ENCODE data around the gene DUSP2.

- TF ChIP-seq BHLHE40 (IDR thresholded peaks at IDR 0.05; ENCODE audit: borderline replicate concordance) (no peak), ARNT (IDR thresholded peaks at IDR 0.05) (no peak), FOXA1 (IDR thresholded peaks at IDR 0.05) (no peak), FOXK2 (IDR thresholded peaks at IDR 0.05) (no peak), L3MBTL2 (conservative IDR thresholded peaks at IDR 0.05) (no peak), SP1 (IDR thresholded peaks at IDR 0.05) (no peak), ELF4 (IDR thresholded peaks at IDR 0.05) (no peak), ZNF384 (IDR thresholded peaks at IDR 0.05) (no peak), FOXM1 (IDR thresholded peaks at IDR 0.05; ENCODE audit: borderline replicate concordance) (no peak), TARDBP (IDR thresholded peaks at IDR 0.05) (no peak), SUZ12 (IDR thresholded peaks at IDR 0.05) (no peak), NFRKB (IDR thresholded peaks at IDR 0.05) (no peak), CTBP1 (IDR thresholded peaks at IDR 0.05; ENCODE audit: borderline replicate concordance) (no peak)
- TF ChIP-seq, protein P1, sequence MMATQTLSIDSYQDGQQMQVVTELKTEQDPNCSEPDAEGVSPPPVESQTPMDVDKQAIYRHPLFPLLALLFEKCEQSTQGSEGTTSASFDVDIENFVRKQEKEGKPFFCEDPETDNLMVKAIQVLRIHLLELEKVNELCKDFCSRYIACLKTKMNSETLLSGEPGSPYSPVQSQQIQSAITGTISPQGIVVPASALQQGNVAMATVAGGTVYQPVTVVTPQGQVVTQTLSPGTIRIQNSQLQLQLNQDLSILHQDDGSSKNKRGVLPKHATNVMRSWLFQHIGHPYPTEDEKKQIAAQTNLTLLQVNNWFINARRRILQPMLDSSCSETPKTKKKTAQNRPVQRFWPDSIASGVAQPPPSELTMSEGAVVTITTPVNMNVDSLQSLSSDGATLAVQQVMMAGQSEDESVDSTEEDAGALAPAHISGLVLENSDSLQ (IDR thresholded peaks at IDR 0.05), result no peak
Observed at GRCh38 chr2:96104487-96104861, 40.8 kb downstream of the DUSP2 start.

Data from HEK293T (cell line).